Epithelial cell of esophagus (primary cell): Measurements from ENCODE around the gene NRG3.

Source experiments
- DNase-seq: peaks from one replicate; pipeline ENCODE4 v3.0.0; 2010; ENCODE audit warnings: low read depth
- H3K4me3 ChIP-seq: 2 replicates; pipeline ENCODE4 v1.5.1; 2011; ENCODE audit warnings: mild to moderate bottlenecking, low read length, control low read depth
- CTCF ChIP-seq: IDR thresholded peaks from 2 replicates; pipeline ENCODE4 v1.5.1; 2011; ENCODE audit warnings: low read depth, mild to moderate bottlenecking, low read length, control low read depth, inconsistent platforms; ENCODE audit not compliant: insufficient read depth; ENCODE audit errors: missing control alignments

Gene NRG3

GRCh38 chr10:82267465-82267864 is 392.5 kb downstream of the NRG3 start:
- no peak for DNase-seq

GRCh38 chr10:82267960-82268359 is 393.0 kb downstream of the NRG3 start:
- TF ChIP-seq CTCF = no peak
- no peak for DNase-seq
- H3K4me3 ChIP-seq = no peak overlapping the region

More at GRCh38 chr10:82267465-82267864, 392.5 kb downstream of the NRG3 start:
- no peak overlapping the region for H3K4me3 ChIP-seq
- TF ChIP-seq CTCF = no peak

DNA sequence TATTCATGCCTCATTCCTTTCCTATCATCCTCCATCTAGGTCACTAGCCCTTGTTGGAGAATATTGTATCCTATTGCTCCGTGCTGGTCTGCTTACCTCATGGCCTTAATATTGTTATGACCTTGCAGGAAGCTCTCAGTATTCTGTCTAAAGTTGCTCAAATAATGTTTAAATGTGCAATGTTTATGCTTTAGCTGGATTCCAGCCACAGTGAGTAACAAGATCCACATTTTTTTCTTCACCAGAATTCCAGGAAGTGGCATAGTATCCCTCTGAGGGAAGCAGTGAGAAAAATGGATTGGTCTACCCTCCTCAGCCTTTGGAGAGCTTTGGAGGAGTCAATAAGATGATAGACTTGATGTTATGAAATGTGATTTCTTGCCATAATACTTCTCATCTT is 402.6 kb downstream of the NRG3 start:
- no peak overlapping the region for H3K4me3 ChIP-seq
- no peak for TF ChIP-seq CTCF
- no peak for DNase-seq

GRCh38 chr10:82278401-82279182 is 403.6 kb downstream of the NRG3 start:
- no peak overlapping the region for H3K4me3 ChIP-seq
- DNase-seq = no peak
- TF ChIP-seq CTCF = no peak

- TF ChIP-seq CTCF = no peak
- no peak overlapping the region for H3K4me3 ChIP-seq
- DNase-seq = no peak
Observed at GRCh38 chr10:82282782-82283456, 407.9 kb downstream of the NRG3 start.

- TF ChIP-seq CTCF = no peak
- DNase-seq = no peak
Observed at GRCh38 chr10:82284180-82284579, 409.2 kb downstream of the NRG3 start.

More at GRCh38 chr10:82284180-82284579, 409.2 kb downstream of the NRG3 start:
- H3K4me3 ChIP-seq = no peak overlapping the region
